Activated CD8-positive, alpha-beta T cell treated with anti-CD3 and anti-CD28 coated beads for 36 hours (primary cell): Measurements from ENCODE around the gene SLC24A3. TPM values are rescaled to one million over a fixed set of nuclear protein-coding genes. Genes with fewer than 3 reads are reported as not detected.

ENCODE experiments used
- ATAC-seq: fragments of 200-7000 bp; cut with Tn5 transposase; one replicate; pipeline ENCODE4 v1.10.0; 2021; ENCODE audit warnings: mild to moderate bottlenecking, moderate library complexity
- CTCF ChIA-PET: fragments of 350-600 bp; sonication (Branson Sonifier 250); formaldehyde crosslinking; loops from one replicate; lab custom pipeline; 2021; ENCODE audit warnings: antibody characterized with exemption; lab: Charles Lee
- POLR2A ChIA-PET: fragments of 350-600 bp; sonication (Branson Sonifier 250); formaldehyde crosslinking; loops from one replicate; lab custom pipeline; 2021; ENCODE audit warnings: antibody characterized with exemption; lab: Charles Lee
- DNase-seq: peaks from one replicate; pipeline ENCODE4 v3.0.0-alpha.2; 2020
- H3K27ac Mint-ChIP-seq: one replicate; pipeline ENCODE4 v1.8.0; 2021; ENCODE audit warnings: mild to moderate bottlenecking, mixed read lengths
- H3K27me3 Mint-ChIP-seq: one replicate; pipeline ENCODE4 v1.8.0; 2021; ENCODE audit warnings: mixed read lengths
- H3K36me3 Mint-ChIP-seq: one replicate; pipeline ENCODE4 v1.8.0; 2021; ENCODE audit warnings: low read depth, mixed read lengths
- H3K4me1 Mint-ChIP-seq: one replicate; pipeline ENCODE4 v1.8.0; 2021; ENCODE audit warnings: low read depth, mixed read lengths
- H3K4me3 Mint-ChIP-seq: one replicate; pipeline ENCODE4 v1.8.0; 2021; ENCODE audit warnings: mild to moderate bottlenecking, moderate library complexity, mixed read lengths
- H3K9me3 Mint-ChIP-seq: one replicate; pipeline ENCODE4 v1.8.0; 2021; ENCODE audit warnings: mixed read lengths
- intact Hi-C: fragments of 100-400 bp; cut with micrococcal nuclease; formaldehyde crosslinking; loops from one replicate; pipeline ENCODE4 v1.10.0; 2022
- total RNA-seq, 2 experiments: library from RNA; stranded (reverse); gene quantifications; one replicate each; pipeline ENCODE4 v1.2.3, GENCODE V29; 2021
- TF ChIP-seq, protein P1 (sequence below): fragments of 200-600 bp; IDR thresholded peaks from one replicate; pipeline ENCODE4 v1.8.0; 2022; ENCODE audit warnings: antibody characterized with exemption, mild to moderate bottlenecking

The SLC24A3 gene
- total RNA-seq, 2 experiments from 2014 or later: not detected

DNA sequence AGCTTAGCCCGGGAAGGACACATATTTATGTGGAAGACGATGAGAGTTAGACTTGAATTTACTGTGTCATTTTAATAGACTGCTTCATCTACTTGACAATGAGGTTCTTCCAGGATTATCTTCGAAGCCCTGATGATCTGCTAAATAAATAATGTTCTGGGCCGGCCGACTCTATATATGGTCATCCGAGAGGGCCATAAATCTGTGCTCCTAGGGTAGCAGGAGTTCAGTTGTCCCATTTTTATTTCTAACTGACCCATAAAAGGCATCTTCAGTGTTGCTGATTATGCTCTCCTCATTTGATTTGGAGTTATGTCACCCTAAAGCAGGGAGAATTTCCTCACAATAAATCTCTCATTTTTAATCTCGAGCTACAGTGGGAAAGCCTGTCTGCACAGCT lies 217.1 kb downstream of the SLC24A3 start:
- DNase-seq: no peak
- no peak for ATAC-seq
- ChIA-PET POLR2A (no interaction called here), CTCF (interaction anchor here (0.9 kb wide), 1 partner anchor 223 kb away, joined by 3 read pairs; no protein-coding TSS in a partner anchor)
- intact Hi-C loops: no loop called here
- Mint-ChIP-seq H3K4me1 (no peaks in the 10 kb centered on the region), H3K9me3 (no peaks in the 10 kb centered on the region), H3K4me3 (no peak overlapping the region), H3K27ac (no peak overlapping the region), H3K36me3 (no peaks in the 10 kb centered on the region), H3K27me3 (no peaks in the 10 kb centered on the region)
- TF ChIP-seq, protein P1, sequence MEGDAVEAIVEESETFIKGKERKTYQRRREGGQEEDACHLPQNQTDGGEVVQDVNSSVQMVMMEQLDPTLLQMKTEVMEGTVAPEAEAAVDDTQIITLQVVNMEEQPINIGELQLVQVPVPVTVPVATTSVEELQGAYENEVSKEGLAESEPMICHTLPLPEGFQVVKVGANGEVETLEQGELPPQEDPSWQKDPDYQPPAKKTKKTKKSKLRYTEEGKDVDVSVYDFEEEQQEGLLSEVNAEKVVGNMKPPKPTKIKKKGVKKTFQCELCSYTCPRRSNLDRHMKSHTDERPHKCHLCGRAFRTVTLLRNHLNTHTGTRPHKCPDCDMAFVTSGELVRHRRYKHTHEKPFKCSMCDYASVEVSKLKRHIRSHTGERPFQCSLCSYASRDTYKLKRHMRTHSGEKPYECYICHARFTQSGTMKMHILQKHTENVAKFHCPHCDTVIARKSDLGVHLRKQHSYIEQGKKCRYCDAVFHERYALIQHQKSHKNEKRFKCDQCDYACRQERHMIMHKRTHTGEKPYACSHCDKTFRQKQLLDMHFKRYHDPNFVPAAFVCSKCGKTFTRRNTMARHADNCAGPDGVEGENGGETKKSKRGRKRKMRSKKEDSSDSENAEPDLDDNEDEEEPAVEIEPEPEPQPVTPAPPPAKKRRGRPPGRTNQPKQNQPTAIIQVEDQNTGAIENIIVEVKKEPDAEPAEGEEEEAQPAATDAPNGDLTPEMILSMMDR: no peak

- no peak overlapping the region for H3K27ac Mint-ChIP-seq
- CTCF ChIA-PET: no interaction called here
- DNase-seq: no peak
- no peak overlapping the region for H3K4me3 Mint-ChIP-seq
- TF ChIP-seq, protein P1: no peak
- no peak for ATAC-seq
- H3K9me3 Mint-ChIP-seq: no peaks in the 10 kb centered on the region
- POLR2A ChIA-PET: no interaction called here
- H3K27me3 Mint-ChIP-seq: no peaks in the 10 kb centered on the region
- H3K4me1 Mint-ChIP-seq: no peaks in the 10 kb centered on the region
- intact Hi-C loops: no loop called here
- H3K36me3 Mint-ChIP-seq: no peaks in the 10 kb centered on the region
Observed at GRCh38 chr20:19430641-19431315, 218.3 kb downstream of the SLC24A3 start.

DNA sequence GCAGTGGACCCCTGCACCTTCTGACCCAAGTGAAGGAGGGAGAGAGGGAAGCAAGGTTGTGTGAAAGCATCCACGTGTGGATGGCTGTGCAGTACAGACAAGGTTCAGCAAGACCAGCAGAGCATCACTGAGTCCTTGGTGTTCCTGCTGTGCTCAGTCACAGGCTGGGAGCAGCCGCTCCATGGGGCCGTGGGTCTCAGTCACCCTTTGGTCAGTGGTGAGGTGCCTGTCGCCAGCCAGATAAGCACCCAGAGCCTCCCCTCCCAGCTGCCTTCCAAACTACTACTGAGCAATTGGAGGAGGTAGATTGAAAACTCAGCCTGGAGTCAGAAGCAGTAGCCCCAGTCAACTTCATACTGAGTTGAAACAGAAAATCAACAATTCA lies 218.9 kb downstream of the SLC24A3 start:
- TF ChIP-seq, protein P1: no peak
- ChIA-PET CTCF (no interaction called here), POLR2A (no interaction called here)
- H3K27me3 Mint-ChIP-seq: no peaks in the 10 kb centered on the region
- ATAC-seq (no peak), DNase-seq (no peak)
- no peak overlapping the region for H3K27ac Mint-ChIP-seq
- H3K4me3 Mint-ChIP-seq: no peak overlapping the region
- H3K36me3 Mint-ChIP-seq: no peaks in the 10 kb centered on the region
- no peaks in the 10 kb centered on the region for H3K4me1 Mint-ChIP-seq
- H3K9me3 Mint-ChIP-seq: no peaks in the 10 kb centered on the region
- intact Hi-C loops: no loop called here

DNA sequence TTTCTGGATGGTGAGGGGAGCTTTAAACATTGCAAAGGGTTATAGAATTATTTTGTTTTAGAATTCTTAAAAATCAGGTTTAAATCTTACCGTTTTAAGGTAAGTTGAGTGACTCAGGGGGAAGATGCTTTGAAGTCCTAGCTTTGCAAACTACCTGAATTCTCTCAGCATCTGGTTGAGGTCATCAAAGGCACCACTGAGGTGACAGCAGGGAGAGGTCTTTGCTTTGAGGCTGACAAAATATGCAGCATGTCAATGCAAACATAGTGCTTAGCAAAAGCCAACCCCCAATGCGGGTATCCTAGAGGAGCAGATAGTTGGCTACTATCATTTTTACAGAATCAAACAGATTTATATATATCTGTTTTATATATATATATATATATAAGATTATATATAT lies 219.5 kb downstream of the SLC24A3 start:
- H3K36me3 Mint-ChIP-seq: no peaks in the 10 kb centered on the region
- H3K27me3 Mint-ChIP-seq: no peaks in the 10 kb centered on the region
- ChIA-PET POLR2A (no interaction called here), CTCF (interaction anchor here (0.6 kb wide), 1 partner anchor 226 kb away, joined by 3 read pairs; no protein-coding TSS in a partner anchor)
- intact Hi-C loops: no loop called here
- TF ChIP-seq, protein P1: no peak
- ATAC-seq (no peak), DNase-seq (no peak)
- H3K27ac Mint-ChIP-seq: no peak overlapping the region
- no peak overlapping the region for H3K4me3 Mint-ChIP-seq
- H3K9me3 Mint-ChIP-seq: no peaks in the 10 kb centered on the region
- no peaks in the 10 kb centered on the region for H3K4me1 Mint-ChIP-seq

DNA sequence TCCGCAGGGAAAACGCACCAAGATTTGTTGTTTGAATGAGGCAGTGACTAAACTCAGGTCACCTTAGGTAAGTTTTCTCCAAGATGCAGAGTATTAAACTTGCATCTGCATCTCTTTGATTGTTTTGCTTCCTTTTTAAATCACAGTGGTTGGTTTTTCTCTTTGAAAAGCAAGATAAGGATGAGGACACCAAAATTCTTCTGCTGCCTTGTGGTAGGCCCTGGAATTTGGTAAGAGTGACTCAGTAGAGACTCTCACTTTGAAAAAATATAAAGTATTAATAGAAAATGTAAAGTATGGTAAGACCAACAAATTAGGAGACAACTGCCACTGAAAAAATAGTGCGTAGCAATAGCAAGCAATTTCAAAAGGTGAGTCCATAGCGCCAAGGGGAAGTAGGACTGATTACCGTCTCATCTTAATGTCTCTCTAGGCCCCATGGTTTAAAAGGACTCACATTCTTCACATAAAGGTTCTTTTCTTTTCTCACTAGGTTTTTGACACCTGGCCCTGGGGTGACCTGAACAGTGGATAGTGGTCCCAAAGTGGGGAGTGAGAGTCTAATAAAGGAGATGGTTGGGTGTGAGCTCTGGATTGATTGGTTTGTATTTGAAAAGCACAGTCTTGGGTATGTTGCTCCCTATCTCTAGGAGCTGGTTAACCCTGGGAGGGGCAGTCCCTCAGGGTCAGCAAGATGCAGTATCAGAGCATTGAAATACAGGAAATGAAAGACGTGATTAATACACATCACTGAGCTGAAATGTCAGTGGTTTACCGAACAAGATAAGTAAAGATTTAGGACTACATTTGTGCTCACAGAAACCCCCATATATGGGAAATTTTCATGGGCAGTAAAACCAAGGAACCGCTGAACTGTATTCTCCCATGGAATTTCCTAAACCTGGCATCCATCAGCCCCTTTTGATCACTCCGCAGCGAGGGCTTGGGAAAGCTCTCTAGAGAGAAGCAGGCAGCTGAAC lies 221.2 kb downstream of the SLC24A3 start:
- Mint-ChIP-seq H3K4me3 (no peak overlapping the region), H3K36me3 (no peaks in the 10 kb centered on the region), H3K27ac (no peak overlapping the region), H3K27me3 (no peaks in the 10 kb centered on the region), H3K9me3 (no peaks in the 10 kb centered on the region), H3K4me1 (no peaks in the 10 kb centered on the region)
- TF ChIP-seq, protein P1: no peak
- POLR2A ChIA-PET: no interaction called here
- CTCF ChIA-PET: interaction anchor here (0.8 kb wide), 1 partner anchor 150 kb away, joined by 3 read pairs; no protein-coding TSS in a partner anchor
- ATAC-seq: peak; percentile 53
- DNase-seq: no peak
- intact Hi-C loops: no loop called here
